GM12872 (cell line): ENCODE measurements around the gene TMEM271.

Experiments used
- TF ChIP-seq, protein P1 (sequence below): IDR thresholded peaks from 3 replicates; pipeline ENCODE4 v1.5.1; 2011; ENCODE audit warnings: low read depth, mild to moderate bottlenecking, low read length, moderate library complexity; ENCODE audit not compliant: insufficient read depth

Gene TMEM271

GRCh38 chr4:555566-556275 is 20.4 kb downstream of the TMEM271 start:
- TF ChIP-seq, protein P1, sequence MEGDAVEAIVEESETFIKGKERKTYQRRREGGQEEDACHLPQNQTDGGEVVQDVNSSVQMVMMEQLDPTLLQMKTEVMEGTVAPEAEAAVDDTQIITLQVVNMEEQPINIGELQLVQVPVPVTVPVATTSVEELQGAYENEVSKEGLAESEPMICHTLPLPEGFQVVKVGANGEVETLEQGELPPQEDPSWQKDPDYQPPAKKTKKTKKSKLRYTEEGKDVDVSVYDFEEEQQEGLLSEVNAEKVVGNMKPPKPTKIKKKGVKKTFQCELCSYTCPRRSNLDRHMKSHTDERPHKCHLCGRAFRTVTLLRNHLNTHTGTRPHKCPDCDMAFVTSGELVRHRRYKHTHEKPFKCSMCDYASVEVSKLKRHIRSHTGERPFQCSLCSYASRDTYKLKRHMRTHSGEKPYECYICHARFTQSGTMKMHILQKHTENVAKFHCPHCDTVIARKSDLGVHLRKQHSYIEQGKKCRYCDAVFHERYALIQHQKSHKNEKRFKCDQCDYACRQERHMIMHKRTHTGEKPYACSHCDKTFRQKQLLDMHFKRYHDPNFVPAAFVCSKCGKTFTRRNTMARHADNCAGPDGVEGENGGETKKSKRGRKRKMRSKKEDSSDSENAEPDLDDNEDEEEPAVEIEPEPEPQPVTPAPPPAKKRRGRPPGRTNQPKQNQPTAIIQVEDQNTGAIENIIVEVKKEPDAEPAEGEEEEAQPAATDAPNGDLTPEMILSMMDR, result no peak

DNA sequence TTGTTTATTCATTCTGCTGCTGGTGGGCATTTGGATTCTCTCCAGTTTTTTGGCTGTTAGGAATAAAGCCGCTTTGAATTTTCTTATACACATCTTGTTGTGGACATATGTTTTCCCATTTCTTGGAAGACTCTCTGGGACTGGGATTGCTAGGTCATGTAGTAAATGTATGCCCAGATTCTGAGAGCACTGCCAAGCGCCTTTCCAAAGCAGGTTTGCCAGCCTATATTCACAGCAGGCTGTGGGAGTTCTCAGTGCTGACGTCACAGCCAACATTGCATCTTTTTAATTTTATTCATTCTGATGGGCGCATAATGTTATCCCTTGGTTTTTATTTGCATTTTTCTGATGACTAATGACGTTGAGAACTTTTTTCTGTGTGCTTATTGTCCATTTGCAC is 24.1 kb downstream of the TMEM271 start:
- TF ChIP-seq, protein P1, result no peak

- TF ChIP-seq, protein P1, result no peak
Measured at GRCh38 chr4:548976-549375, 27.1 kb downstream of the TMEM271 start.

- TF ChIP-seq, protein P1, result no peak
Measured at GRCh38 chr4:545612-546011, 30.5 kb downstream of the TMEM271 start.

DNA sequence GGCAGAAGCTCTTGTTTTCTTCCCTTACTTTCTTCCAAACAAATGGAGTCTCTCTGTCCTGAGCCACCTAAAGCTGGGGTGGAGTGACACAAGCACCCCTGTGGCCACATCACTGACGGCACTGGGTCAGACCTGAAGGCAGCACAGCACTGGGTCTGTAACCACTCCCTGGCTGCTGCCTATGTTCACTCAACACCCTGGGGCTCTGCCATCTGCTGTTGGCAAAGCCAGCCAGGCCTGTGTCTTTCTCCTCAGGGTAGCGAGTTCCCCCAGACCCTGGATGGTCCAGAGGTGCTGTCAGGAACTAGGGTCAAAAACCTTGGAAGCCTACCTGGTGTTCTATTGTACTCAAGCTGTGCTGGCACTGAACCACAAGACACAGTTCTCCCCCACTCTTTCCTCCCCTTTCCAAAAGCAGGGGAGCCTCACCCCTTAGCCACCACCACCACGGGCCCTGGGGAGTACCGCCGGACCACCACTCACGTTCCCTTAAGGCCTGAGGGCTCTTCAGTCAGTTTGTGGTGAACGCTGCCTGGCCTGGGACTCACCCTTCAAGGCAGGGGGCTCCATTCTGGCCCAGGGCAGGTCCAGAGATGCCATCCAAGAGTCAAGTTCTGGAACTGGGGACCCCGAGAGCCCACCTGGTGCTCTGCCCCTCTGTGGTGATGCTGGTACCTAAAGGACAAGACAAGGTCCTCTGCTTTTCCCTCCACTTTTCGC is 31.5 kb downstream of the TMEM271 start:
- TF ChIP-seq, protein P1, result no peak

DNA sequence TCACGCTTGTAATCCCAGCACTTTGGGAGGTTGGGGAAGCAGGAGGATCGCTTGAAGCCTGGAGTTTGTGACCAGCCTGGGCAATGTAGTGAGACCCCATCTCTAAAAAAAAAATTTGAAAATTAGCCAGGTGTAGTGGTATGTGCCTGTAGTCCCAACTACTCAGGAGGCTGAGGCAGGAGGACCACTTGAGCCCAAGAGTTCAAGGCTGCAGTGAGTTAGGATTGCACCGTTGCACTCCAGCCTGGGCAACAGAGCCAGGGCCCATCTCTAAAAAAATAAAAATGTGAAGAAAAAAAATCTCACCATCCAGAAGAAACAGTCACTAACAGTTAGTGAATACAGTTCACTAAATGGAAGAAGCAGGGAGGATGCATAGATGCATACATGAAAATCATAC is 34.8 kb downstream of the TMEM271 start:
- TF ChIP-seq, protein P1, result no peak

DNA sequence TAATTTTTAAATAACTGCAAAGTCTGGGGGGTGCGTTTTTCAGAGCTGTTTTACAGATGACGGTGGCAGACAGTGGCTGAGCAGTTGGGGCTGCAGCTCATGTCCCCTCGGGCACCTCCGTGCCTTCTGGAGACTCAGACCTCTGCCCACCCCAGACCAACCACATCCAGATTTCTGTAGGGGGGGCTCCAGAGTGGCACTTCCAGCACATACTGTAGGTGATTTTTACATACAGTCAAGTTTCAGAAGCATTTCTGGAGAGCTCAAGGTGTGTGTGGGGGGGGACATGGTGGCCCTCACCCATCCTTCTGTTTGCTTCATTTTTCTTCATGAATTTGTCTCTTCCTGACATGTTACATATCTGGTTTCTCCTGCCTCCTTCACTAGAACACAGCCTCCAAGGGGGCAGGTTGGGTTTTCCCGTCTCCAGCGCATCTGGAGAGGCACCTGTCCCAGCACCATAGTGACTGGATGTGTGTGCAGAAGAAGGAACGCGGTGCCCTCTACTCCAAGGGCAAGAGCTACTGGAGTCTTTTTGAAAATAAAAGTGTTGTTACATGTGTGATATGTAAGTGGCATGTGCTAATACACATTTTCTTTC is 37.5 kb downstream of the TMEM271 start:
- TF ChIP-seq, protein P1, result no peak
